Immature natural killer cell (primary cell): ENCODE data around the gene RBM33. TPM values are rescaled to one million over a fixed set of nuclear protein-coding genes. Genes with fewer than 3 reads are reported as not detected.
A peak's percentile ranks its signal among the peaks of the same experiment; 100 is the strongest.
"Not testable (repeated sequence)": the region's sequence is repeated elsewhere in the genome, so short reads cannot be mapped to it uniquely, and the experiment has no call there.

Experiments
- DNase-seq, 3 donors: peaks; one replicate each; pipeline ENCODE4 v3.0.0; 2022; ENCODE audit warnings: mixed read lengths in 1 of 3
- H3K27ac Mint-ChIP-seq, 6 donors: one replicate each; pipeline ENCODE4 v1.8.0; 2020; ENCODE audit warnings: mixed read lengths in 6 of 6, mild to moderate bottlenecking in 5 of 6, inconsistent platforms in 4 of 6, moderate library complexity in 3 of 6
- H3K27me3 Mint-ChIP-seq, 3 donors: one replicate each; pipeline ENCODE4 v1.8.0; 2020 to 2021; ENCODE audit warnings: low read depth in 3 of 3, mild to moderate bottlenecking in 3 of 3, mixed read lengths in 3 of 3, moderate library complexity in 3 of 3, inconsistent platforms in 1 of 3
- H3K36me3 Mint-ChIP-seq, 3 donors: one replicate each; pipeline ENCODE4 v1.8.0; 2020; ENCODE audit warnings: mixed read lengths in 3 of 3, inconsistent platforms in 2 of 3, mild to moderate bottlenecking in 2 of 3
- H3K4me1 Mint-ChIP-seq, 2 donors: one replicate each; pipeline ENCODE4 v1.8.0; 2020; ENCODE audit warnings: inconsistent platforms in 2 of 2, mild to moderate bottlenecking in 2 of 2, mixed read lengths in 2 of 2, moderate library complexity in 1 of 2
- H3K4me3 Mint-ChIP-seq, 5 donors: one replicate each; pipeline ENCODE4 v1.8.0; 2020; ENCODE audit warnings: mild to moderate bottlenecking in 5 of 5, mixed read lengths in 5 of 5, inconsistent platforms in 3 of 5, moderate library complexity in 3 of 5
- H3K9me3 Mint-ChIP-seq, 6 donors: one replicate each; pipeline ENCODE4 v1.8.0; 2020; ENCODE audit warnings: mild to moderate bottlenecking in 6 of 6, mixed read lengths in 6 of 6, inconsistent platforms in 4 of 6, moderate library complexity in 3 of 6
- polyA plus RNA-seq, 3 donors: library from polyadenylated mRNA; unstranded; fragments of 300-500 nt; fragmentation: Illumina TruSeq; gene quantifications; one replicate each; pipeline ENCODE4 v1.2.3, GENCODE V29; 2021

The RBM33 gene
- polyA plus RNA-seq, 3 donors from 2014 or later = 10.9 to 61.5 (median 28.3) TPM

DNA sequence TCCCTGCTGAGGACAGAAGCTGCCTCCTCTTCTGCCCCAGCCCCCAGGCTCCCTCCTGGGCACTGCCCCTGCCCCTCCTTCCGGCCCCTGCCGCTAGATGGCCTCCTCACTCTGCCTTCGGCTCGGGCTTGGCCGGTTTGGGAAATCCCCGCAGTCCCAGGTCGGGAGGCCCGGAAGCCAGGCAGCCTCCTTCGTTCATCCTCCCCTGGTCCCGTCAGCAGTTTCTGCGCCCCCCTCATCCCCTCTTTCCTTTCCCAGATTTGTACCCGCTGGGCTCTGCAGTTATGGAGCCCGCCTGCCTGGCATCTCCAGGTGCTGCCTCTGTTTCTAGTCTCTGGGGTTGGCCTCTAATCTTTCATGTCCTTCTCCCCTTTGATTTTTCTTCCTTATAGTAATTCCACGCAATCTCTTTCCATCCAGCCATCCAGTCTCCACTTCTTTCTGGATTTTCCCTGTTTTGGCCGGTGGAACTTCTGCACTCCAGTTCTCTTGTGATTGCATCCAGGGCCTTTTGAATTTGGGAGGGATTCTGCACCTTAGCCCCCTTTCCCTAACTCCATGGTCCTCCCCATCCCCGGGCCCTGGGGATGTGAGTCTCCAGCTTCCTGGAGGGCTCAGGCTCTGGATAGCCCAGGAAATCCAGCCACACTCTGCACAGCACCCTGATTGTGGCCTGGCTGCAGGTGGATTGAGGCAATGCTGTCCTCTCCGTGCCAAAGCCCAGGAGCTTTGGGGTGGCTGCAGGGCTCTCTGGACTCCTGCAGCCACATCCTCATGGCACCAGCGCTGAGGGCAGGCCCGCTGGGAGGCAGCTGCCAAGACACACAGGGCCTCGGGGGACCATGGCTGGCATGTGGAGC lies 171.1 kb downstream of the RBM33 start:
- peaks cover 0 to 2% (median 0%) of the 10 kb centered on the region in 6 donors for H3K9me3 Mint-ChIP-seq
- DNase-seq = peak; percentile 12 to 15 (median 12)
- no peaks in the 10 kb centered on the region for H3K36me3 Mint-ChIP-seq
- no peak overlapping the region for H3K27ac Mint-ChIP-seq
- H3K4me3 Mint-ChIP-seq = peak overlapping the region in 1 of 5 donors; percentile 45
- H3K27me3 Mint-ChIP-seq = peaks cover 11 to 23% (median 19%) of the 10 kb centered on the region in 3 donors
- H3K4me1 Mint-ChIP-seq = peaks cover 0 to 8% of the 10 kb centered on the region in 2 donors

- H3K4me1 Mint-ChIP-seq = peaks cover 0 to 8% of the 10 kb centered on the region in 2 donors
- no peak overlapping the region for H3K27ac Mint-ChIP-seq
- H3K9me3 Mint-ChIP-seq = peaks cover 0 to 2% (median 0%) of the 10 kb centered on the region in 6 donors
- H3K36me3 Mint-ChIP-seq = no peaks in the 10 kb centered on the region
- DNase-seq = no peak
- H3K4me3 Mint-ChIP-seq = no peak overlapping the region
- H3K27me3 Mint-ChIP-seq = peaks cover 11 to 26% (median 18%) of the 10 kb centered on the region in 3 donors
These were observed 171.7 kb downstream of the RBM33 start for GRCh38 chr7:155816192-155816508.

DNA sequence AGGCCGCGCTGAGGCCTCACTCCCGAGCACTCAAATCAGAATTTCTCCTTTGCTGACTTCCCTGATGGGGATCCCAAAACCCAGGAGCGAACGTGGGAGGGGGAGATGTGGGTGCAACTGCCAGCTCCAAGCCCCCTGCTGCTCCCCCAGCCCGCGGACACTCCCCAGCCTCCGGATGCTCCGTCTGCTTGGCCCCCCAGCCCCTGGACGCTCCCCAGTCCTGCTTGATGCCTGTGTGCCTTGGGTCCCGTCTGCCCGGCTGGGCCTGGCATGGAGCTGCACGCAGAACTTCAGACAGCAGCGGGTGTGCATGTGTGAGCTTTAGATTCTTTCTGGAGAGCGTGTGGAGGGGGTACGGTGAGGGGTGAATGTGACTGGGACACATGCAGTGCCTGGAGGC lies 172.5 kb downstream of the RBM33 start:
- H3K4me1 Mint-ChIP-seq = peaks cover 0 to 6% of the 10 kb centered on the region in 2 donors
- no peaks in the 10 kb centered on the region for H3K36me3 Mint-ChIP-seq
- peaks cover 11 to 19% (median 13%) of the 10 kb centered on the region in 3 donors for H3K27me3 Mint-ChIP-seq
- no peak for DNase-seq
- H3K27ac Mint-ChIP-seq = no peak overlapping the region
- H3K9me3 Mint-ChIP-seq = peaks cover 0 to 2% (median 0%) of the 10 kb centered on the region in 6 donors
- H3K4me3 Mint-ChIP-seq = no peak overlapping the region

GRCh38 chr7:155817515-155817914 lies 173.1 kb downstream of the RBM33 start:
- H3K27ac Mint-ChIP-seq, DNase-seq: not testable (repeated sequence)

GRCh38 chr7:155818154-155818819 lies 173.8 kb downstream of the RBM33 start:
- Mint-ChIP-seq H3K9me3 (peaks cover 0 to 2% (median 0%) of the 10 kb centered on the region in 6 donors), H3K36me3 (no peaks in the 10 kb centered on the region), H3K4me3 (no peak overlapping the region), H3K27ac (no peak overlapping the region), H3K4me1 (peaks cover 7 to 8% of the 10 kb centered on the region in 2 donors), H3K27me3 (peaks cover 9 to 18% (median 10%) of the 10 kb centered on the region in 3 donors)
- DNase-seq = no peak

More at GRCh38 chr7:155817515-155817914, 173.1 kb downstream of the RBM33 start:
- not testable (repeated sequence) for H3K4me1 Mint-ChIP-seq, H3K9me3 Mint-ChIP-seq, H3K4me3 Mint-ChIP-seq, H3K36me3 Mint-ChIP-seq
- H3K27me3 Mint-ChIP-seq = peaks cover 9 to 16% (median 13%) of the 10 kb centered on the region in 3 donors

DNA sequence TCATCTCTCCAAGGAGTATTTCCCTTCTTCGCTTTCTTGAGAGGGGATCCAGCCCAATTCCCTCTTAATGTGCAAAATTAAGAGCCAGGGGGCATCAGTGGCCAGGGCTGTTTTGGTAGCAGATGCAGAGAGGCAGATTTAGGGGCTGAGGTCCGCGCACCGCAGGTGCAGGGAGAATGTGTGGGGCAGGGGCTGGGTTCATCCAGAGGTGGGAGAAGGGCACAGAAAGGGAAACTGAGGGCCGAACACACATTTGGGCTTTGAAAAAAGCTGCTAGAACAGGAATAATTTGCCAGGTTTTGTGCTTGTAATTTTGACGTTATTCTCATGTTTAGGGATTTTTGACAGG lies 174.3 kb downstream of the RBM33 start:
- H3K9me3 Mint-ChIP-seq = no peaks in the 10 kb centered on the region
- H3K27ac Mint-ChIP-seq = no peak overlapping the region
- no peak overlapping the region for H3K4me3 Mint-ChIP-seq
- no peaks in the 10 kb centered on the region for H3K36me3 Mint-ChIP-seq
- peaks cover 8 to 18% (median 9%) of the 10 kb centered on the region in 3 donors for H3K27me3 Mint-ChIP-seq
- peaks cover 8 to 10% of the 10 kb centered on the region in 2 donors for H3K4me1 Mint-ChIP-seq
- no peak for DNase-seq

DNA sequence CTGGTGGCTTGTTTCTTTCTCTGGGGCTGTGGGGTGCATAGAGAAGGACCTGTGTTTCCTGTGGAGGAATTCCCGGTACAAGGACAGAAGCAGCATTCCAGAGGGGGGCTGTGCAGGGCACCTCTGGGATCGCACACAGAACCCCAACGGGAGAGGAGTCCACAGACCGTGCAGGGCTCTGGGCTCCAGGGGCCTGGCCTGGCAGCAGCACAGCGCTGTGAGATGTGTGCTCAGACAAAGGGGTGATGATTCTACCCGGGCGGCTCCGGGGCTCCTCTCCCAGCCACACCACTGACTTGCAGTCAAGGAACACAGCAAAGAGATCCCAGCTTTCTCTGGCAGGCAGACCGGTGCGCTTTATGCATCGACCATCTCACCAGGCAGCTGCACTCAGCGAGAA lies 174.7 kb downstream of the RBM33 start:
- Mint-ChIP-seq H3K4me1 (peaks cover 8 to 10% of the 10 kb centered on the region in 2 donors), H3K9me3 (no peaks in the 10 kb centered on the region), H3K4me3 (no peak overlapping the region), H3K36me3 (no peaks in the 10 kb centered on the region), H3K27me3 (peaks cover 5 to 15% (median 6%) of the 10 kb centered on the region in 3 donors), H3K27ac (no peak overlapping the region)
- no peak for DNase-seq

DNA sequence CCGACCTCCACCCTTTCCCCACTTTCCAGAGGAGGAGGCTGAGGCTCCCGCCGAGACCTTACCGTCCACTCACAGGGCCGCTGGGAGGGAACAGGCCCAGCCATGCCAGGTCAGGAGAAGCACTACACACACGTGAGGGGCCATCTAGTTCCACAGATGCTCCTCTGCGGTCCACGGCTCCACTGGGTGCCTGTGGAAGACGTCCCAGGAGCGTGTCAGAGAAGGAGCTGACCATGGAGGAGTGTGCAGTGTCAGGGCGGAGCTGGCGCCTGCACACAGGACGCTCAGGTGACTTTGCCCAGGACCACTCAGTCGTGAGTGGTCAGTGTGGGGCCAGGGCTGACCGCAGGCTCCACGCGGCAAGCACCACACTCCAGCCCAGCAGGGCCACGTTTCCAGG lies 175.8 kb downstream of the RBM33 start:
- peaks cover 8 to 10% of the 10 kb centered on the region in 2 donors for H3K4me1 Mint-ChIP-seq
- no peak overlapping the region for H3K27ac Mint-ChIP-seq
- H3K4me3 Mint-ChIP-seq = no peak overlapping the region
- peaks cover 5 to 20% (median 8%) of the 10 kb centered on the region in 3 donors for H3K27me3 Mint-ChIP-seq
- no peak for DNase-seq
- no peaks in the 10 kb centered on the region for H3K9me3 Mint-ChIP-seq
- H3K36me3 Mint-ChIP-seq = no peaks in the 10 kb centered on the region

GRCh38 chr7:155820788-155821187 lies 176.3 kb downstream of the RBM33 start:
- H3K27me3 Mint-ChIP-seq = peaks cover 3 to 14% (median 10%) of the 10 kb centered on the region in 3 donors
- no peak for DNase-seq
- no peaks in the 10 kb centered on the region for H3K36me3 Mint-ChIP-seq
- H3K4me3 Mint-ChIP-seq = no peak overlapping the region
- no peak overlapping the region for H3K27ac Mint-ChIP-seq
- peaks cover 5 to 10% of the 10 kb centered on the region in 2 donors for H3K4me1 Mint-ChIP-seq
- H3K9me3 Mint-ChIP-seq = no peaks in the 10 kb centered on the region

DNA sequence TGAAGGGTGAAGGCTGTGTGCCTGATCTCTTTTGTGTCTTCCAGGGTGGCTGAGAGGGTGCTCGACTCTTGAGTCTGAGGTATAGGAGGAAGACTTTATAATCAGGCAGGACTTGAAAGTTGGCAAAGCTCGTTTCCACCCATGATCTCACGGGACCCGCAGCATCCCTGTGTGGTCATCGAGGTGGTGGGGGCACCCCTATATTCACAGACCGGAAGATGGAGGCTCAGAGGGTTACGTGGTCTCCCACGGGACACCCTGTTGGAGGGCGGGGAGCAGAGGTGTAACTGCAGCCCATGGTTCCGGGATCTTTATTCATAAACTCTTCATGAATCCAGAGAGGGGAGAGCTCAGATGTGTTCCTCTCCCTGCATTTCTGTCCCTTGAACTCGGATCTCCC lies 177.4 kb downstream of the RBM33 start:
- Mint-ChIP-seq H3K4me1 (peaks cover 5 to 10% of the 10 kb centered on the region in 2 donors), H3K9me3 (no peaks in the 10 kb centered on the region), H3K36me3 (no peaks in the 10 kb centered on the region), H3K27me3 (peaks cover 3 to 18% (median 10%) of the 10 kb centered on the region in 3 donors), H3K4me3 (no peak overlapping the region), H3K27ac (no peak overlapping the region)
- no peak for DNase-seq

GRCh38 chr7:155824227-155824886 lies 179.9 kb downstream of the RBM33 start:
- Mint-ChIP-seq H3K27ac (no peak overlapping the region), H3K4me1 (peaks cover 5 to 10% of the 10 kb centered on the region in 2 donors), H3K4me3 (no peak overlapping the region), H3K27me3 (peaks cover 7 to 20% (median 9%) of the 10 kb centered on the region in 3 donors), H3K9me3 (no peaks in the 10 kb centered on the region), H3K36me3 (no peaks in the 10 kb centered on the region)
- no peak for DNase-seq

DNA sequence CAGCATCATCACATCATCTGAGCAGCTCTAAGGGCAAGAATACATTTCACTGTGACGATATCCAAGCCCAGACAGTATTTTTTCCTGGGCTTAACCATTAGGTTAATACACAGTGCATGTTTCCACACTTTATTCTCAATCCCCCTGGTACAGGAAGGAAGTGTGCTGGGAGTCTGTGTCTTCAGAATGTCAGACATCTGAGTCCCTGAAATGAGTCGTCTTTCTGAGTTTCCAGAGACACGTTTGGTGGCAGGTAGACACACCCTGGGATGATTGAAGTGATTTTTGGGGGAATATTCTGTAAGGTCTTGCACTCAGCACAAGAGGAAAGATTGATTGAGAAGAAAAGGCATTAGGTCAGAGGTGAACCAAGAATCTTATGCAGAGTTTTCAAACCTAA lies 180.9 kb downstream of the RBM33 start:
- no peaks in the 10 kb centered on the region for H3K36me3 Mint-ChIP-seq
- H3K9me3 Mint-ChIP-seq = no peaks in the 10 kb centered on the region
- no peak overlapping the region for H3K4me3 Mint-ChIP-seq
- H3K27ac Mint-ChIP-seq = no peak overlapping the region
- H3K27me3 Mint-ChIP-seq = peaks cover 8 to 17% (median 9%) of the 10 kb centered on the region in 3 donors
- no peak for DNase-seq
- peaks cover 5 to 10% of the 10 kb centered on the region in 2 donors for H3K4me1 Mint-ChIP-seq

DNA sequence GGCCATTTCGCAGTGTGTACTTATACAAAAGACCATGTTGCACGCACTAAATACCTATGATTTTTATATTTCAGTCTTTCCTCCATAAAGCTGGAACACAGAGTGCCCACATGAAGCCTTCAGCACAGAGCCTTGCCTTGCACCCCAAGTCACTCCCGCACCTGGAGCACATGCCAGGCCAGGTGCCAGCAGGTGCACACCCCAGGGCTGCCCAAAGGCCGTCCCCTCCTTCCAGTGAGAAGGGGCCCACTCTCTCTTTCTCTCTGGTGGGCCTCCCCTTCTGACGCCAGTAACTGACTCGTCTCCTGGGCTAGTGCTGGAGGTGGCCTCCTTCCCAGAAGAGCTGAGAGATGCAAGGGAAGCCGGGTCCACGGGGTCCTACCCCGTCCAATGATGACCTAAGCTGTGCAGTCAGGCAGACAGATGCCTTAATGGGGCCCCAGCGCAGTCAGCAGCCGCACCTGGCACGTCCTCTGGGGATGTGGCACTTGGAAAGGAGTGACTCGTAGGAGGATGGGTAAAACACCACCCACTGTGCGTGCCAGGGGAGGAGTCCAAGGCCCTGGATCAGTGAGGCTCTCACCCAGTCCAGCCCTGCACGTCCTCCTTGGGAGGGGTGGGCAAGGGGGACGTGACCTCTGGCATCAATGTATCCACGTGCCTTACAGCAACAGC lies 185.5 kb downstream of the RBM33 start:
- peaks cover 5% of the 10 kb centered on the region in 3 donors for H3K27me3 Mint-ChIP-seq
- no peaks in the 10 kb centered on the region for H3K9me3 Mint-ChIP-seq
- DNase-seq = no peak
- H3K4me3 Mint-ChIP-seq = no peak overlapping the region
- H3K36me3 Mint-ChIP-seq = no peaks in the 10 kb centered on the region
- H3K4me1 Mint-ChIP-seq = no peaks in the 10 kb centered on the region
- no peak overlapping the region for H3K27ac Mint-ChIP-seq
